Stimulated activated CD8-positive, alpha-beta memory T cell treated with anti-CD3 and anti-CD28 coated beads, Interleukin-15, amount 100 ng/mL, for 24 hours (primary cell): ENCODE measurements around the gene SCAANT1.

Experiments used
- DNase-seq: peaks from one replicate; pipeline ENCODE4 v3.0.0-alpha.2; 2020; ENCODE audit warnings: low read depth

SCAANT1 gene

DNA sequence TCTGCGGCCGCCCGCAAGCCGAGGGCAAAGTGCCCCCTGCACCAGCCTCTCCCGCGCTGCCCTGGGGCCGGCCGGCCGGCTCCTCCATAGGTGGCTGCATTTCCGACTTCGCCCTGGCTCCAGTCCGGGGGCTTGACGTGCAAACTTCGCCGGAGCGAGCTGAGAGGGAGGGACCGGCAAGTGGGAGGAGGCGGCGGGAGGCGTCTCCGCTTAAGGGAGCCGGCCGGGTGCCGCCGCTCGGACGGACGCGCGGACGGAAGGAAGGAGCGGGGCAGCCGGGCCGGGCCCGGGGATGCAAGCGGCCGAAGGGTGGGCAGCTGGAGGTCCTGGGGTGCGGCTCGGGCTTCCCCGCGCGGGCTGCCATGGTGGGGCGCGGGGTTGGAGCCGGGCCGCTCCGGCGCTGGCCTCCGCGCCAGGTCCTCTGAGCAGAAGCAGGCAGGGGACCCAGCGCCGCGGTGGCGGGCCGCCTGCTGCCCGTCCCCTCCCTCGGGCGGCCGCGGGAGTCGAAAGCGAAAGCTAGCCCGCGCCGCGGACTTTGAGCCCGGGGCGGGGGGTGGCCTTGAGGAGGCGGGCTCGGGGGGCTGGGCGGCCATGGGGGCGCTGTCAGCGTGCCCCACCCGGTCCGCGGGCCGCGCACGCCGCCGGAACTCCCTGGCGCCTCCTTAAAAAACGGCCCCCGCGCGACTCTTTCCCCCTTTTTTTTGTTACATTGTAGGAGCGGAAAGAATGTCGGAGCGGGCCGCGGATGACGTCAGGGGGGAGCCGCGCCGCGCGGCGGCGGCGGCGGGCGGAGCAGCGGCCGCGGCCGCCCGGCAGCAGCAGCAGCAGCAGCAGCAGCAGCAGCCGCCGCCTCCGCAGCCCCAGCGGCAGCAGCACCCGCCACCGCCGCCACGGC, at the start of gene SCAANT1:
TSS of gene SCAANT1 (minus strand) at position 511 of the 895 bp plus-strand sequence.
- peak; percentile 64 for DNase-seq

DNA sequence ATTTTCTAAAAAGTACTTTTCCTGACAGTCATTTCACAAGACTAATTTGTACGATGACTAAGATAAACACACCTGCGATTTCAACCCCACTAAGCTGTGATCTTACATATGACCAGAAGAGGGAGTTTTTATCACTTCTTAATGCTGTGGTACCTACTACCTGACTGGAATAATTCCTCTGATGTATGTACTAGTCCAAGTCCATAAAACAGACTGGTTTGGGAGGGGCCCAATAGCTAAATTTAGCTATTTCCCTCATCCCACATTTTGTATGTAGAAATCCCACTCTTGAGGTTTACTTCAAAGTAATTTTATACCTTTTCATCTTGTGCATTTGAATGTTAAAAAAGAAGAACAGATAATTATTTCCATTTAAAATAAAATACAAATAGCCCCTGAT, 49.7 kb upstream of the SCAANT1 start:
- no peak for DNase-seq

- DNase-seq, result no peak
These were observed 48.0 kb upstream of the SCAANT1 start for GRCh38 chr3:63960048-63960711.

DNA sequence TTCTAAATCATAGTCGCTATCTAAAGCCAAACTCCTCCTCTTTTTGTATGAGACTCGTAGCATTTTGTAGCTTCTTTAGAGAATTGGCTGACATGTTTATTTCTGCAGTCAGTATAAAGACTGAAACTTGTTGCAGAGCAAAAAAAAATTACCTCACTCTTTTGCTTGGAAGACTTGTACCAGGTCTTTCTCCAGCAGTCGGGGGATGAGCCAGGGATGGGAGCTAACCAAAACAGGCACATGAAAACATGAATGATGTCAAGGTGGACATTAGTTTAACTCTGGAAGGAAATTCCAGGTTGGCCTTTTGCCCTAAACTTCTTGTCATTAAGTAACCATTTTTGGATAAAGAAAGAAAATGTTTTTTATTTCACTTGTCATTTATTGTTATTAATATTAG, 47.0 kb upstream of the SCAANT1 start:
- no peak for DNase-seq

- no peak for DNase-seq
These were observed 43.8 kb upstream of the SCAANT1 start for GRCh38 chr3:63955830-63956545.

DNA sequence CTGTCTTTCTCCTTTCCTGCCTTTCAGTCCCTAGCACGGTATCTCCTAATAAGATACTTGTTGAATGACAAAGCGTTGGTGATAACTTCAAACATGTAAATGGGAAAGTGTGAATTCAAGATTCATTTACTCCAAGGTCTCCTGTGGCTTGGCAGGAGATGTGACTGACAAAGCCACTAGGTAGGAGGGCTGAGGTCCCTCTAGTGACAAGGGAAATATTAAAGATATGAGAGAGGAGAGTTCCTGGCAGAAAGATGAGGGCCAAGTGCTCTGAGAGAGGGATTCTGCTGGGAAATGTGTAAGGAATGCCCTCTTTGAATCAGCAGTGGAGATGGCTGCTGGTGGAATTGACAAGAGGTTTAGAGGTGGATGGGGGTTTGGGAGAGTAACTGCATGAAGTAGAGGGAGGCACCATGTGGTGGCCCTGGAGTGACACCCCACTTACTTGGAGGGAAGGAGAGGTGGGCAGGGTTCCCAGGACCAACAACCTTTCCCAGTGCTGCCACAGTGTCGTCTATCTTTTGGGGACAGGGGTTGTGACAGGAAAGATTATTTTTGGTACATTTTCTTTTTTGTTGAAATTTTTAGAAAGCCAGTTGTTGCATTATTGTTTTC, 43.0 kb upstream of the SCAANT1 start:
- no peak for DNase-seq

GRCh38 chr3:63954182-63954581, 42.0 kb upstream of the SCAANT1 start:
- no peak for DNase-seq

GRCh38 chr3:63952248-63952594, 40.0 kb upstream of the SCAANT1 start:
- DNase-seq, result no peak

DNA sequence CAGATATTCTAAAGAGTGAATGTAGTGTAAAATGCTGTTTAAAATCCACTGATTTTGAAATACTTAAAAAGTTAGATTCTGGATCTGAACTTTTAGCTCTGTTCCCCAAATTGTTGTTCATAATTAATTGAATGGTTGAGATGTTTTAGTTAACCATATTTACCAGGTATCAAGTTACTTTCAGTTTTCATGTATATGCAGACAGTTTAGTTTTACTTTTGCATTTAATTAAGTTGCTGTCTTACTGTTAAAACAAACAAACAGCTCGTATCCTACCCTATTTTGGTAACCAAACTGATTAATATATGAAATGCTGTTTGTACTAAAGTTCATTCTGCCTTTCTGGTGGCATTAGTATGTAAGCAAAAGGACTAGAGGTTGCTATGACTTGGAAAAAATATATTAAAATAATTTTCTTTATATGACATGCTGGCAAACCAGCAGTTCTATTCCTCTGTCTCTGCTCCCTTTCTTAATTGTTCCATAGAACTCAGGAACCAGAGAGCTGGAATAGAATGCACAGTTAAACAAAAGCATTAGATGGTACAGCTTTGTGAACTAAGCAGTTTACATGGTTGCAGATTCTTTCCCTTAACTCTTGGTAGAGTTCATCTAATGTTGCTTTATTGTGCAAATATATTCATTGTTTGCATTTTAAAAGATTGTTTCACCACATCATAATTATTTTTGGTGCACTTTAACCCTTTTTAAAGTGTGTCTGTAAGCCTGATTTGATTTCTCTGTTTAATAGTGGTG, 39.5 kb upstream of the SCAANT1 start:
- no peak for DNase-seq

- no peak for DNase-seq
These were observed 38.5 kb upstream of the SCAANT1 start for GRCh38 chr3:63950698-63951097.

- DNase-seq, result no peak
These were observed 36.8 kb upstream of the SCAANT1 start for GRCh38 chr3:63949005-63949404.

DNA sequence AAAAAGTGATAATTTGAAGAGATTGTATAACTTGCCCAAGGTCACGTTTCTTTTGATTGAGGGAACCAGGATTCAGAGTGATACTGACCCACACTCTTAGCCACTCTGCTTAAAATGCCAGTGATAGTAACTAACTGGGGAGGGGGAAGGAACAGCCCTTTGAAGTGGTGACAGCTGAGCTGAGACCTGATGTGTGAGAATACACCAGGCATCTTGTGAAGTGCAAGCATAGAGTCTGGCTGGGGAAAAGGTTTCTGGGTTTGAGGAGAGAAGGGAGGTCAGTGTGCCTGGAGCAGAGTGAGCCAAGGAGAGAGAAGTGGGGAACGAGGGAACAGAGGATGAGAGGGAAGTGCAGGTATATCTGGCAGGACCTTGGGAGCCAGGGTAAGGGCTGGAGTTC, 35.4 kb upstream of the SCAANT1 start:
- no peak for DNase-seq

- DNase-seq, result no peak
These were observed 34.6 kb upstream of the SCAANT1 start for GRCh38 chr3:63946753-63947152.

DNA sequence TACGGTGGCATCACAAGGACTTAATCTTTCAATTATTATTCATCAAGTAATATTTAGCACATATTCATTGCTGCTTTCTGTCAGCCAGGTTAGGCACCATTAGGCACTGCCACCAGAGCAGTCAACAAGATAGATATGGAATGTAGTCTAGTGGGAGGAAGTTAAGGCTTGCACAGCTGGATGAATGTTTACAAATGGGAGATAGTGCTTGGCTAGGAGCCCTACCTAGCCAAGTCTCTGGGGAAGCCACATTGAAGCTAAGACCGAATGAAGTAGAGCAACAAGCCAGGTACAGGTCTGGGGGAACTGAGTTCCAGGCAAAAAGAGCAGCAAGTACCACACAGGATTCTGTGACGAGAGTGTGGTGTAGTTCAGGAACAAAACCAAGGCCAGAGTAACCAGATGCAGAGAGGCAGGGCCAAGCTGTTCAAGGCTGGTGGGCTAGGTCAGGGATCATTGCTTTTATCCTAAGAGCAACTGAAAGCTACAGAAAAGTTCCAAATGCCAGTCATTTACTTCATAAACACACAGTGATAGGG, 33.4 kb upstream of the SCAANT1 start:
- DNase-seq, result no peak

DNA sequence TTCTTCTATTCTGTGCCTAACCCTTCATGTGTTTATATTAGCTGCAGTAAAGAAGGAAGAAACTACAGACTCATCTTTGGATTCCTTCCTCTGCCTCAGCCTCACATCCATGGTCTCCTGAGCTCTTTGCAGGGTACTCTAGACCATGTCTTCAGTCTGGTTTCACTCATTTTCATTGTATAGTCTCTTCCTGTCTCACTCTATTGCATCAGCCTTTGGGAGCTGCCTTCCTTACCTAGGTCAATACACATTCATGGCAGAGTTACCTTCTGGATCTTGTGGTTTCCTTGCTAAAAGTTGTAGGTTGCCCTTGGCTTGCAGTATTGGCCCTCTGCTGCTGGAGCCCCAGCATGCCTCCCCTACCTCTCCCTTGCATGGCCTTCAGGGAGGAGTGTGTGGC, 31.5 kb upstream of the SCAANT1 start:
- no peak for DNase-seq

DNA sequence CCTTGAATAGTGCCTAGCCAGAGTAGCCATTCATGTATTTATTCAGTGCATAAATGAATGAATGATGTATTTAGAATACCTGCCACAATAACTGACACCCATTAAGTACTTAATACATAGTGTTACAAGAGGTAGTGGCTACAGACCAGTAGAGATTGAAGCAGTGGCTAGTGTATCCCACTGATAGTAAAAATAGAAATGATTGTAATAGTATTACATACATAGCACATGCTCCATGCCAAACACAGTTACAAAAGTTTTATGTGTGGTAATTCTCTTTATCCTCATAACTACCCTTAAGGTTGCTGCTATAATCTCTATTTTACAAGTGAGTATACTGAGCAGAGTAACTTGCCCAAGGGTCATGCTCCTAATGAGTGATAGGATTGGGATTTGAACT, 30.3 kb upstream of the SCAANT1 start:
- DNase-seq, result no peak

- DNase-seq, result no peak
These were observed 28.2 kb upstream of the SCAANT1 start for GRCh38 chr3:63940389-63940757.

DNA sequence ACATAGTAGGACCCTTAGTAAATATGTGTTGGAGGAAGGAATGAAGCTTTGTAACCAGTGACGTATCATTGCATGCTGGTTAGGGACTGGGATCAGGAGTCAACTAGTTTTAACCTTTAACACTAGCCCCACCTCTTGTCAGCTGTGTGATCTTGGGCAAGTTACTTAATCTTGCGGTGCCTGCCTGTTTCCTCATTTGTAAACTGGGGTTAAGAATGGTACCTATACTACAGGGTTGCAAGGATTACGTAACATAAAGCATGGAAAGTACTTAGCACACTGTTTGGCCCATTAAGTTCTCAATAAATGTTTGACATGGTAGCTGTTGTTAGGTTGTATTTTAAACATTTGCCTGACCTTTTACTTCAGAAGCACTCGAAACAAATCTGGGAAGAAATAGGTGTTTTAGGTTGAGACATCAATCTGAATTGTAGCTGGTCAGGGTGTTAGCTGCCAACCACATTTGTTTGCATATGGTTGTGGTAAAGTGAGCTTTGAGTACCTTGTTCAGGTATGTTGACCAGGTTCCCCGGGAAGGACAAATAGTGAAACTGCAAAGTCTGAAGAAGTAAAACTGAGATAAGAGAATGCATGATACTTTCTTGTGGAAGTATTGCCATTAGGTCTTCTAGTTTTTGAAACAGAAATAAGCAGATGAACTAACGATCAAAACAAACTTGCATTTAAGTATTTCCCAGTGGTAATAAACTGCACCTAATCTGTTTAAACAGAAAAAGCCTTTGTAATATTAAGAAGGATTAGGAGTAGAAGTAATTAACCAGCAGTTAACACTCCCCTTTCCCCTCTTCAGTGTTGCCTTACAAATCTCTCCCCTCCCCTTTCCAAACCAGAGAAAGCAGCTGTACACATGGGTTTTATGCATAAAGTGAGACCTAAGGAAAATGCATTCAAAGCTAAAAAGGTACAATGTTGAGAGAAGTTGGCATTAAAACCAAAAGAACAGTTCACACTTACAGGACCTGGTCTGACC, 25.8 kb upstream of the SCAANT1 start:
- DNase-seq, result no peak

DNA sequence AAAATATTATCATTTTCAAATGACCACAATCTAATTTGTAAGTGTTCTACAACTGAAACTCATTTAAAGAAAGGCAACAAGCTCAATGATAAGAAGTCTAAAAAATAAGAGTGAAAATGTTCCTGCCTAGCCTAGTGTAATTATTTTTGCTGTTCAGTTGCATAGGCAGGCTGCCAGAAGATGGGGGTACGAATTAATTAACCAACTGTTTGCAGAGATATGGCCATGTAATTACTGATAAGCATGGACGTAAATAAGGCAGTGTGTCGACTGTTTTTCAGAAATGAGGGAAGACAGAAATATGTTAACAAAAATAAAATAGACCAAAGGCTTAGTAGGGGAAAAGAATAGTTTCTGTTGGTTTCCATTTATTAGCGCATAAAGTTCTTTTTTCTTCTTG, 24.7 kb upstream of the SCAANT1 start:
- no peak for DNase-seq
